Lower leg skin (tissue), 4 donors: ENCODE data around the gene H6PD. TPM values are rescaled to one million over a fixed set of nuclear protein-coding genes. Genes with fewer than 3 reads are reported as not detected.
A peak's percentile ranks its signal among the peaks of the same experiment; 100 is the strongest.

Experiments used
- DNase-seq, 2 donors: peaks; one replicate each; pipeline ENCODE4 v3.0.0-alpha.2; 2019; ENCODE audit warnings: low spot score in 2 of 2
- H3K4me3 ChIP-seq: fragments of 200-600 bp; sonication (generic); 2 replicates; pipeline ENCODE4 v1.5.1; 2017; ENCODE audit warnings: mild to moderate bottlenecking, low read depth; ENCODE audit not compliant: poor library complexity, severe bottlenecking
- POLR2A ChIP-seq, 2 donors: fragments of 450-650 bp; IDR thresholded peaks; one replicate each; pipeline ENCODE4 v1.6.1; 2016 to 2017; ENCODE audit warnings: antibody characterized with exemption in 2 of 2, mild to moderate bottlenecking in 1 of 2, moderate library complexity in 1 of 2
- WGBS, 2 donors: methylation state at CpG; one replicate each; pipeline ENCODE4 v1.1.5; 2018; 5-methylcytosine and 5-hydroxymethylcytosine counted together
- intact Hi-C: fragments of 100-400 bp; cut with DNase I; formaldehyde crosslinking; loops from one replicate; pipeline ENCODE4 v1.15.0; 2023; ENCODE audit warnings: low total_unique reads
- total RNA-seq, 4 donors: library from RNA; depleted of rRNA; stranded (reverse); fragments of >200 nt; gene quantifications; one replicate each; pipeline ENCODE4 v1.1.0, GENCODE V29; 2016
- TF ChIP-seq, protein P1 (sequence below), 3 donors: fragments of 450-650 bp; IDR thresholded peaks; one replicate each; pipeline ENCODE4 v1.5.1; 2016; ENCODE audit warnings: antibody characterized with exemption in 3 of 3, mild to moderate bottlenecking in 3 of 3, moderate library complexity in 2 of 3

Gene H6PD, protein sequence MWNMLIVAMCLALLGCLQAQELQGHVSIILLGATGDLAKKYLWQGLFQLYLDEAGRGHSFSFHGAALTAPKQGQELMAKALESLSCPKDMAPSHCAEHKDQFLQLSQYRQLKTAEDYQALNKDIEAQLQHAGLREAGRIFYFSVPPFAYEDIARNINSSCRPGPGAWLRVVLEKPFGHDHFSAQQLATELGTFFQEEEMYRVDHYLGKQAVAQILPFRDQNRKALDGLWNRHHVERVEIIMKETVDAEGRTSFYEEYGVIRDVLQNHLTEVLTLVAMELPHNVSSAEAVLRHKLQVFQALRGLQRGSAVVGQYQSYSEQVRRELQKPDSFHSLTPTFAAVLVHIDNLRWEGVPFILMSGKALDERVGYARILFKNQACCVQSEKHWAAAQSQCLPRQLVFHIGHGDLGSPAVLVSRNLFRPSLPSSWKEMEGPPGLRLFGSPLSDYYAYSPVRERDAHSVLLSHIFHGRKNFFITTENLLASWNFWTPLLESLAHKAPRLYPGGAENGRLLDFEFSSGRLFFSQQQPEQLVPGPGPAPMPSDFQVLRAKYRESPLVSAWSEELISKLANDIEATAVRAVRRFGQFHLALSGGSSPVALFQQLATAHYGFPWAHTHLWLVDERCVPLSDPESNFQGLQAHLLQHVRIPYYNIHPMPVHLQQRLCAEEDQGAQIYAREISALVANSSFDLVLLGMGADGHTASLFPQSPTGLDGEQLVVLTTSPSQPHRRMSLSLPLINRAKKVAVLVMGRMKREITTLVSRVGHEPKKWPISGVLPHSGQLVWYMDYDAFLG
- total RNA-seq, result 10 to 100 TPM; 65.5 to 98.7 (median 87.8) TPM

DNA sequence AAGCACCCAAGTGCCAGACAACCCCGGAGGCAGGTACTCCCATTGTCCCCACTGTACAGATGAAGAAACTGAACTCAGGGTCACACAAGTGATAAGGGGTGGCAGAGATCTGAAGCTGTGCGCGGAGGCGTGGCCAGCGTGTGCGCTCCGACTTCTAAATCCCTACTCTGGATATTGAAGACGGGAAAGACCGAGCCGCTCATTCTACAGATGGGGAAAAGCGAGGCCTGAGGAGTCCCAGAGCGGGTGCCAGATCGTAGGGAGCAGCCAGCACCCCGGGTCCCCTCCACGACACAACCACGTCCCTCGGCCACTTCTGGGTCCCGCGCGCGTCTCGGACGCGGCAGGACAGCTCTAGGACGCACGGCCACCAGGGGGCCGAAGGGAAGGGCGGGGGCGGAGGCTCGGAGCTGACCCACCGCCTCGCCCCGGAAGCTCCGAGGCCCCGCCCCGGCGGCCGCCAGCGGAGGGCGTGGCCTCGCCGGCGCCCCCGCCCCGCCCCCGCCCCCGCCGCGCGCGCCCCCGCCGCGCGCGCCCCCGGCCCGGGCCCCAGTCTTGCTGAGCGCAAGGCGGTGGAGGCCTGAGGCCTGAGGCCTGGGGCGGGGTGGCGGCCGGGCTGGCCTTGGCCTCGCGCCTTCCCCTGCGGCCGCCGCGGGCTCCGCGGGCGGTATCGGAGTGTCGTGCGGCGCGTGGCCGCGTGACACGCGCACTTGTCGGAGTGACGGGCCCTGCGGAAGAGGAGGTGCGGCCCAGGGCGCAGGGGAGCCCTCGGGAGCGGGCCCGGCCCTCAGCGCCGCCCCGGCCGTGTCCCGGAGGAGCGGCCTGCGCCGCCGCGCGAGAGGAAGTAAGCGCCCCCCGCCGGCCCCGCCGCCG, at the start of gene H6PD:
Gene H6PD, plus strand, starts transcription at position 552 of the 873 bp plus-strand sequence. CDS start 10,161 bp downstream, outside the sequence.
- WGBS, 2 donors, result 1 to 3% methylated on average over 20 to 27 of the region's 106 CpGs
- DNase-seq, result peak; percentile 71 to 96
- H3K4me3 ChIP-seq, result peak within 1 kb of the TSS; percentile 56
- intact Hi-C loops, result no loop called here
- peak in 1 of 2 donors; percentile 67 for TF ChIP-seq POLR2A (IDR thresholded peaks at IDR 0.05)
- TF ChIP-seq, protein P1, sequence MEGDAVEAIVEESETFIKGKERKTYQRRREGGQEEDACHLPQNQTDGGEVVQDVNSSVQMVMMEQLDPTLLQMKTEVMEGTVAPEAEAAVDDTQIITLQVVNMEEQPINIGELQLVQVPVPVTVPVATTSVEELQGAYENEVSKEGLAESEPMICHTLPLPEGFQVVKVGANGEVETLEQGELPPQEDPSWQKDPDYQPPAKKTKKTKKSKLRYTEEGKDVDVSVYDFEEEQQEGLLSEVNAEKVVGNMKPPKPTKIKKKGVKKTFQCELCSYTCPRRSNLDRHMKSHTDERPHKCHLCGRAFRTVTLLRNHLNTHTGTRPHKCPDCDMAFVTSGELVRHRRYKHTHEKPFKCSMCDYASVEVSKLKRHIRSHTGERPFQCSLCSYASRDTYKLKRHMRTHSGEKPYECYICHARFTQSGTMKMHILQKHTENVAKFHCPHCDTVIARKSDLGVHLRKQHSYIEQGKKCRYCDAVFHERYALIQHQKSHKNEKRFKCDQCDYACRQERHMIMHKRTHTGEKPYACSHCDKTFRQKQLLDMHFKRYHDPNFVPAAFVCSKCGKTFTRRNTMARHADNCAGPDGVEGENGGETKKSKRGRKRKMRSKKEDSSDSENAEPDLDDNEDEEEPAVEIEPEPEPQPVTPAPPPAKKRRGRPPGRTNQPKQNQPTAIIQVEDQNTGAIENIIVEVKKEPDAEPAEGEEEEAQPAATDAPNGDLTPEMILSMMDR (IDR thresholded peaks at IDR 0.05), result peak in 1 of 3 donors; percentile 81

DNA sequence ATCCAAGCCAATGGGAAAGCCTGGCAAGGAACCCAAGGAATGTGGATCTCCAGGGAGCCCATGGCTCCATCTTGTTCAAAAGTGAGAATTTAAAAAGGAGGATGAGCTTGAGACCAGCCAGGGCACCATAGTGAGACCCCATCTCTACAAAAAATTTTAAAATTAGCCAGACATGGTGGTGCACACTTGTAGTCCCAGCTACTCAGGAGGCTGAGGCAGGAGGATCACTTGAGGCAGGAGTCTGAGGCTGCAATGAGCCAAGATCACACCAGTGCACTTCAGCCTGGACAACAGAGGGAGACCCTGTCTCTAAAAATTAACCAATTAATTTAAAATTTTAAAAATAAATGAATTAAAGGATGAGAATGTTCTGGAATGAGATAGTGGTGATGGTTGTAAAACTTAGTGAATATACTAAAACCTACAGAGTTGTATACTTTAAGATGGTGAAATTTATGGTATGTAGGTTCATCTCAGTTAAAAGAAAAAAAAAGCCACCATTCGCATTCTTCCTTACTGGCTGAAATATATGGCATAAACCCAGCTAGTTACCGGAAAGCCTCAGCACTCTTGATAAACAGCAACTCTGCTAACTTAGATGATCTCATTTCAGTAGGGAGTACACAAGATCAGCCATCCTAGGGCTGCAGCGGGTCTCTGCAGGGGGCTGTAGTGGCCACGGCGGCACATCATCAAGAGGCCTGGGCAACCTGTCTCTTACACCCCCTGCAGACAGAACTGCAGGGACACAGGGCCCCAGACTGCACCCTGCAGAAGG, 48.3 kb upstream of the H6PD start:
- intact Hi-C loops, result loop anchor here (5.0 kb wide), 1 partner anchor 79 kb away; no protein-coding TSS in a partner anchor
- WGBS, 2 donors, result 74 to 78% methylated on average over 5 of the region's 5 CpGs
- TF ChIP-seq POLR2A (IDR thresholded peaks at IDR 0.05), result no peak
- TF ChIP-seq, protein P1 (IDR thresholded peaks at IDR 0.05), result no peak
- DNase-seq, result no peak
- H3K4me3 ChIP-seq, result no peak overlapping the region

DNA sequence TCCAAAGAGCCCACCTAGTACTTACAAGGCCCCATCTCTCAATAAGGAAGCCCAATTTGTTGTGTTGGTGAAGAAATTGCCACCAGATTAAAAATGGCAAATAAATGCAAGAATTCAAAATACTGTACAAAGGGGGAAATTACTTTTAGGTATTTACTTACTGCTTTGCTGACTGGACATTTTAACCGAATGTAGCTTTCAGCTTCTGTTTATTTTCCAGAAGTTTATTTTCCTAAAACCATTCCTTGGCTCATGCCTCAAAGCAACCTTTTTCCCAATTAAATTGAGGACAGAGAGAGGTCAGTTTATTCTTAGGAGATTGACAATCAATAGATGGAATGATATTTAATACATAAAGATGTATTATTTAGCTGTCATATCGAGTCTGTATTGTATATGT, 47.6 kb upstream of the H6PD start:
- no peak overlapping the region for H3K4me3 ChIP-seq
- TF ChIP-seq POLR2A (IDR thresholded peaks at IDR 0.05), result no peak
- TF ChIP-seq, protein P1 (IDR thresholded peaks at IDR 0.05), result no peak
- intact Hi-C loops, result loop anchor here (5.0 kb wide), 1 partner anchor 80 kb away; no protein-coding TSS in a partner anchor
- DNase-seq, result no peak
- 66 to 74% methylated on average over 2 of the region's 2 CpGs for WGBS, 2 donors

DNA sequence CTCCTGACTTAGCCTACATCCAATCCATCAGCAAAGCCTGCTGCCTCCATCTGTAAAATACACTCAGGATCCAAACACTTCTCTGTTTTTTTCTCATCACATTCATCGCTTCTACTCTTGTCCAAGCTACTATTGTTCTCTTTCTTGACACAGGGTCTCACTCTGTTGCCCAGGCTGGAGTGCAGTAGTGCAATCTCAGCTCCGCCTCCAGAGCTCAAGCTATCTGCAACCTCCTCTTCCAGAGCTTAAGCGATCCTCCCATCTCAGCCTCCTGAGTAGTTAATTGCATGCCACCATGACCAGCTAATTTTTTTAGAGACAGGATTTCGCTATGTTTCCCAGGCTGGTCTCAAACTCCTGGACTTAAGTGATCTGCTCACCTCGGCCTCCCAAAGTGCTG, 44.3 kb upstream of the H6PD start:
- no peak for DNase-seq
- intact Hi-C loops, result no loop called here
- TF ChIP-seq, protein P1 (IDR thresholded peaks at IDR 0.05), result no peak
- TF ChIP-seq POLR2A (IDR thresholded peaks at IDR 0.05), result no peak
- WGBS, 2 donors, result 95 to 97% methylated on average over 5 of the region's 5 CpGs
- no peak overlapping the region for H3K4me3 ChIP-seq

DNA sequence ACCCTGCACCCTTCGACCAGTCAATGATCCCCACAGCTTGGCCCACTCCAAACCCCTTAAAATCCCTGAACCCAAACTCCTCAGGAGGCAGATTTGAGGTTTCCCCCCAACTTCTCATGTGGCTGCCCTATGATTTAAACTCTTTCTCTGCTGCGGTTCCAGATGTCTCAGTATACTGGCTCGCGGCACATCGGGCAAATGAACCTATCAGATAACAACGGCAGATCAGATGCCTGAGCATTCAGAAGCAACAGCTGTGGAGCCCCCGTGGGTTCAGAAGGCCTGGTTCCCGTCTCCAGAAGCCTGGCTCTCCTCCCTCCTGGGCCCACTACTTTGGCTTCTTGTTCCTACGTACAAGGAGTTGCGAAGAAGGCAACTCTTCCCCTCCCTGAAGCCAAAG, 43.3 kb upstream of the H6PD start:
- H3K4me3 ChIP-seq, result no peak overlapping the region
- WGBS, 2 donors, result 86 to 90% methylated on average over 10 of the region's 10 CpGs
- TF ChIP-seq, protein P1 (IDR thresholded peaks at IDR 0.05), result no peak
- no peak for TF ChIP-seq POLR2A (IDR thresholded peaks at IDR 0.05)
- intact Hi-C loops, result no loop called here
- DNase-seq, result no peak
